HepG2 (cell line): ENCODE data around the gene PCSK6. TPM values are rescaled to one million over a fixed set of nuclear protein-coding genes. Genes with fewer than 3 reads are reported as not detected.

ENCODE experiments used
- ATAC-seq: fragments of 200-7000 bp; cut with Tn5 transposase; 3 replicates; pipeline ENCODE4 v1.9.1; 2020; ENCODE audit warnings: mild to moderate bottlenecking, moderate library complexity
- BruUV-seq: library from RNA; stranded (reverse); fragments of 400-500 nt; replicated peaks from 2 replicates; lab custom pipeline; 2021; lab: Mats Ljungman, UMichigan
- CTCF ChIA-PET: fragments of 300-600 bp; formaldehyde crosslinking; extraction: SDS; loops from one replicate; lab custom pipeline; 2021; ENCODE audit warnings: low total read pairs, inconsistent platforms, low intra/inter-chr PET ratio; lab: Yijun Ruan, JAX
- POLR2A ChIA-PET: fragments of 350-600 bp; sonication (Branson Sonifier 250); formaldehyde crosslinking; loops from one replicate; lab custom pipeline; 2020; ENCODE audit warnings: antibody characterized with exemption, inconsistent platforms; lab: Yijun Ruan, JAX
- DNase-seq: peaks from one replicate; pipeline ENCODE4 v3.0.0-alpha.2; 2015; ENCODE audit warnings: low spot score
- FAIRE-seq: peaks from 3 replicates; lab custom pipeline; 2011; peaks lifted over from hg19 to GRCh38; lab: Jason Lieb, UNC
- H2AFZ ChIP-seq: one replicate; pipeline ENCODE4 v1.6.1; 2011; ENCODE audit warnings: low read length, inconsistent platforms
- H3K27ac ChIP-seq: fragments of 300-600 bp; 3 replicates; pipeline ENCODE4 v1.8.0; 2011; ENCODE audit warnings: mixed run types, mild to moderate bottlenecking, mixed read lengths, low read length, inconsistent platforms; ENCODE audit not compliant: insufficient read depth; ENCODE audit errors: extremely low read length
- H3K27me3 ChIP-seq, 2 experiments: fragments of 200-600 bp in 1 of 2; 2 replicates in 1 of 2; 3 replicates in 1 of 2; pipeline versions ENCODE4 v1.6.0 to v1.8.0; 2011; ENCODE audit warnings: low read length in 2 of 2, mild to moderate bottlenecking in 2 of 2, moderate library complexity in 2 of 2, inconsistent platforms in 1 of 2; ENCODE audit not compliant: insufficient read depth in 2 of 2, control insufficient read depth in 1 of 2
- H3K36me3 ChIP-seq, 2 experiments: fragments of 200-600 bp in 1 of 2; replicated peaks in 1 of 2; 2 replicates in 1 of 2; 3 replicates in 1 of 2; pipeline versions ENCODE4 v1.5.1 to v1.8.0; 2011; ENCODE audit warnings: low read length in 2 of 2, inconsistent platforms in 1 of 2; ENCODE audit not compliant: insufficient read depth in 2 of 2, control insufficient read depth in 1 of 2
- H3K4me1 ChIP-seq: 2 replicates; pipeline ENCODE4 v1.5.1; 2012; ENCODE audit warnings: low read length, inconsistent platforms; ENCODE audit not compliant: insufficient read depth
- H3K4me2 ChIP-seq: 2 replicates; pipeline ENCODE4 v1.6.0; 2011; ENCODE audit warnings: low read depth, low read length, inconsistent platforms
- H3K4me3 ChIP-seq, 3 experiments: fragments of 200-600 bp in 1 of 3; sonication (generic), shearing (Covaris generic) in 1 of 3; replicated peaks in 1 of 3; 2 replicates each; pipeline ENCODE4 v1.5.1; 2011 to 2016; ENCODE audit warnings: low read length in 3 of 3, inconsistent platforms in 2 of 3, low read depth in 2 of 3, mild to moderate bottlenecking in 2 of 3, control low read depth in 1 of 3, mixed read lengths in 1 of 3; ENCODE audit not compliant: insufficient read depth in 1 of 3
- H3K79me2 ChIP-seq: one replicate; pipeline ENCODE4 v1.6.1; 2011; ENCODE audit warnings: low read length, inconsistent platforms; ENCODE audit not compliant: insufficient read depth
- H3K9ac ChIP-seq: 2 replicates; pipeline ENCODE4 v1.6.0; 2011; ENCODE audit warnings: mild to moderate bottlenecking, low read depth, low read length, inconsistent platforms; ENCODE audit not compliant: insufficient read depth
- H3K9me3 ChIP-seq: 2 replicates; pipeline ENCODE4 v1.5.1; 2012; ENCODE audit warnings: mild to moderate bottlenecking, low read length
- H4K20me1 ChIP-seq: 2 replicates; pipeline ENCODE4 v1.6.0; 2011; ENCODE audit warnings: inconsistent platforms, mild to moderate bottlenecking, low read length, moderate library complexity; ENCODE audit not compliant: insufficient read depth
- AGO2 ChIP-seq: fragments of 200-400 bp; formaldehyde crosslinking; optimal IDR thresholded peaks from 2 replicates; pipeline ENCODE3; 2017; ENCODE audit warnings: mild to moderate bottlenecking, low read depth, low read length, moderate library complexity
- MLLT10 ChIP-seq: sonication (generic); formaldehyde crosslinking; IDR thresholded peaks from 2 replicates; pipeline ENCODE4 v1.4.0; 2020; ENCODE audit warnings: missing genetic modification reagents
- MNT ChIP-seq: fragments of 450-650 bp; IDR thresholded peaks from 2 replicates; pipeline ENCODE4 v1.6.1; 2016
- RBAK ChIP-seq: sonication (generic); formaldehyde crosslinking; IDR thresholded peaks from 2 replicates; pipeline ENCODE4 v1.5.1; 2020; ENCODE audit warnings: mild to moderate bottlenecking, missing genetic modification reagents
- REL ChIP-seq: sonication (generic); formaldehyde crosslinking; conservative IDR thresholded peaks from 2 replicates; pipeline ENCODE4 v1.8.0; 2022; ENCODE audit warnings: mild to moderate bottlenecking, missing genetic modification reagents, moderate library complexity
- ZFP82 ChIP-seq: sonication (generic); formaldehyde crosslinking; IDR thresholded peaks from 2 replicates; pipeline ENCODE4 v1.5.1; 2020; ENCODE audit warnings: mild to moderate bottlenecking, missing genetic modification reagents, borderline replicate concordance
- WGBS: methylation state at CpG from one replicate; pipeline ENCODE4 v1.1.6; 2017; ENCODE audit warnings: low lambda C conversion rate; 5-methylcytosine and 5-hydroxymethylcytosine counted together
- in situ Hi-C: cut with HindIII; loops from 2 replicates; pipeline ENCODE4 v1.10.0; 2017; ENCODE audit warnings: low pct_unique_long_range_greater_than_20kb; ENCODE audit not compliant: extremely low pct_ligation_motif_present
- intact Hi-C: fragments of 100-400 bp; cut with micrococcal nuclease; formaldehyde crosslinking; loops from one replicate; pipeline ENCODE4 v1.10.0; 2022; ENCODE audit not compliant: unreplicated experiment
- polyA plus RNA-seq, 8 experiments: library from polyadenylated mRNA; depleted of rRNA in 3 of 8; stranded (reverse) in 7 of 8; unstranded in 1 of 8; fragments of >200 nt; fragmentation: Illumina TruSeq in 4 of 8; extraction: Trizol in 4 of 8; gene quantifications; 2 replicates each; pipeline versions ENCODE4 v1.2.1 to v1.2.3, GENCODE V29; 2011 to 2016; ENCODE audit warnings: low read depth in 4 of 8, missing spikeins in 1 of 8, mixed read lengths in 1 of 8; ENCODE audit not compliant: insufficient read depth in 1 of 8
- total RNA-seq, 5 experiments: library from RNA; depleted of rRNA; stranded (reverse); fragments of >200 nt; fragmentation: Illumina TruSeq; extraction: Trizol; gene quantifications; 2 replicates each; pipeline ENCODE4 v1.2.3, GENCODE V29; 2016; ENCODE audit warnings: low read depth in 1 of 5

The PCSK6 gene
- total and polyA plus RNA-seq, 2 of the 13 experiments (the other 11 are each of a cell fraction or from before 2014, with no cell fraction given), result 56.5 to 155 TPM

GRCh38 chr15:101309436-101310160 is 179.9 kb downstream of the PCSK6 start:
- intact Hi-C loops, result no loop called here
- WGBS, result 96% methylated on average over 10 of the region's 26 CpGs
- H2AFZ ChIP-seq, result no peak overlapping the region
- H4K20me1 ChIP-seq, result no peaks in the 10 kb centered on the region
- H3K27me3 ChIP-seq, result no peaks in the 10 kb centered on the region; a peak in 1 of 5 replicates
- no peak for ATAC-seq
- no peaks in the 10 kb centered on the region for H3K9me3 ChIP-seq
- peaks cover 16 to 23% of the 10 kb centered on the region in 2 experiments; a peak in 4 of 5 replicates for H3K36me3 ChIP-seq
- H3K27ac ChIP-seq, result no peak overlapping the region
- no peak for FAIRE-seq
- ChIA-PET CTCF (no interaction called here), POLR2A (no interaction called here)
- no peak overlapping the region for H3K9ac ChIP-seq
- no peak for DNase-seq
- H3K4me3 ChIP-seq, result no peak overlapping the region
- TF ChIP-seq MNT (no peak), AGO2 (peak; percentile 24)
- TF ChIP-seq, all 625 proteins: peak for 1
- in situ Hi-C loops, result no loop called here
- BruUV-seq, result no TSS peak
- Histone ChIP-seq H3K4me2 (no peak overlapping the region), H3K4me1 (no peaks in the 10 kb centered on the region), H3K79me2 (no peaks in the 10 kb centered on the region)

GRCh38 chr15:101308604-101309435 is 180.7 kb downstream of the PCSK6 start:
- H3K36me3 ChIP-seq, result peaks cover 11 to 17% of the 10 kb centered on the region in 2 experiments; a peak in 3 of 5 replicates
- intact Hi-C loops (no loop called here), in situ Hi-C loops (no loop called here)
- no peak overlapping the region for H3K4me2 ChIP-seq
- no peaks in the 10 kb centered on the region for H3K79me2 ChIP-seq
- no peaks in the 10 kb centered on the region for H3K9me3 ChIP-seq
- H3K27ac ChIP-seq, result no peak overlapping the region
- no peak overlapping the region for H3K4me3 ChIP-seq
- FAIRE-seq (no peak), ATAC-seq (no peak), DNase-seq (no peak)
- whole genome bisulfite sequencing, result 95% methylated on average over 17 of the region's 20 CpGs
- H3K27me3 ChIP-seq, result no peaks in the 10 kb centered on the region; a peak in 1 of 5 replicates
- no peak overlapping the region for H2AFZ ChIP-seq
- BruUV-seq, result no TSS peak
- TF ChIP-seq ZFP82 (CRISPR knock-in tag) (no peak), RBAK (CRISPR knock-in tag) (no peak), MLLT10 (CRISPR knock-in tag) (no peak), REL (CRISPR knock-in tag) (no peak)
- POLR2A ChIA-PET, result no interaction called here
- CTCF ChIA-PET, result no interaction called here
- no peaks in the 10 kb centered on the region for H3K4me1 ChIP-seq
- no peak overlapping the region for H3K9ac ChIP-seq
- H4K20me1 ChIP-seq, result no peaks in the 10 kb centered on the region
